OCI-M2 (cell line): ENCODE results near the gene SNX9.

ENCODE experiments used
- DNase-seq: peaks from one replicate; lab custom pipeline; 2025; ENCODE audit not compliant: unreplicated experiment; lab: John Stamatoyannopoulos, UW

The SNX9 gene

DNA sequence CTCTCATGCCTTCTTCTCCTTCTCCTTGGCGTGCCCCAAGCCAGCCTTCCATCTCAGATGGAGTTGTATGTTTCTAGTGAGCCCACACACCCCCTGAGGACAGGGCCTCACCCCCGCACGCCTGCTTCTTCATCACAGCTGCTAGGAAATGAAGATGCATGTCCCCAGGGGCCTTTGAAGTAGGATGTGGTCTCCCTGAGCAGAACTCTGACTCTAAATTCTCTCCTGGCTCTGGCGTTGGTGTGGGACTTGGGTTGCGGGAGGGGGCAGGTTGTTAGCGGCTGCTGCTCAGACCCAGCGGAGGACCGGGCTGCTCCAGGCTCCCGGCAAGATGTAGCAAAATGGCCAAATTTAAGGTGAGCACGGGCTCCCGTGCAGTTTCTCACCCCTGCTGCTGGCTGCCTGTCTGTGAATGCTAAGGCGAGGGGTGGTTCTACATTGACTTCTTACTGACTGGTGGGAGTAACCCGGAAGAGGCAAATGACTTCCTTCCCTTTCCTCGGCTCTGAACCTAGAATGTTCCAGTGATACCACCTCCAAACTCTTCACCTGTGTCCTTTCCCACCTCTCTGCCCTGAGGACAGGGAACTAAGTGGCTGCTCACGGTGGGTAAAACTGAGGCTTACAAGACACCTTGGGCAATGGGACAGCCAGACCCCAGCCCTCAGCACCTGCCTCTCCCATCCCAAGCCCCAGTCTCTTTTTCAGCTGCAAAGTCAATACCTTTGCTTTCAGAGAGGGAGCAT, 167.4 kb downstream of the SNX9 start:
- DNase-seq, result no peak

DNA sequence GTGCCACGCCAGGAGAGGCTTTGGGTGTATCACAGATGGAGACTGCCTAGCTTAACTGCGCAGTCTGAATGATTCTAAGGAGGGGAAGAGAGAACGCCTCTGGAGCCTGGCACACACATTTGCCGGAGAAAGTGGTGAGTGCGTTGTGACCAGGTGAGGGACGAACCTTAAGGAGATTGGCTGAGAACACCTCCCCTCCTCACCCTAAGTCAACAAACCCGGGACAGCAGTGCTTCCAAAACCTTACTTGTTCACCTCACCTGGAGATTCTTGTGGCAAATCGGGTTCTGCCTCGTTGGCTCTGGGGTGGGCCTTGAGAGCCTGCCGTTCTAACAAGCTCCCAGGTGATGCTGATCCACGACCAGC, 168.0 kb downstream of the SNX9 start:
- DNase-seq, result no peak

DNA sequence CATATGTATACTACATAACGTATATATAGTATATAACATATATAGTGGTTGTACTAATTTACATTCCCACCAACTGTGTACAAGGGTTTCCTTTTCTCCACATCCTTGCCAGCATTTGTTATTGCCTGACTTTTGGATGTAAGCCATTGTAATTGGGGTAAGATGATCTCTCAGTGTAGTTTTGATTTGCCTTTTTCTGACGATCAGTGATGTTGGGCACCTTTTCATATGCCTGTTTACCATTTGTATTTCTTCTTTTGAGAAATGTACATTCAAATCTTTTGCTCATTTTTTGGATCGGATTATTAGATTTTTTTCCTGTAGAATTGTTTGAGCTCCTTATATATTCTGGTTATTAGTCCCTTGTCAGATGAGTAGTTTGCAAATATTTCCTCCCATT, 170.0 kb downstream of the SNX9 start:
- no peak for DNase-seq

DNA sequence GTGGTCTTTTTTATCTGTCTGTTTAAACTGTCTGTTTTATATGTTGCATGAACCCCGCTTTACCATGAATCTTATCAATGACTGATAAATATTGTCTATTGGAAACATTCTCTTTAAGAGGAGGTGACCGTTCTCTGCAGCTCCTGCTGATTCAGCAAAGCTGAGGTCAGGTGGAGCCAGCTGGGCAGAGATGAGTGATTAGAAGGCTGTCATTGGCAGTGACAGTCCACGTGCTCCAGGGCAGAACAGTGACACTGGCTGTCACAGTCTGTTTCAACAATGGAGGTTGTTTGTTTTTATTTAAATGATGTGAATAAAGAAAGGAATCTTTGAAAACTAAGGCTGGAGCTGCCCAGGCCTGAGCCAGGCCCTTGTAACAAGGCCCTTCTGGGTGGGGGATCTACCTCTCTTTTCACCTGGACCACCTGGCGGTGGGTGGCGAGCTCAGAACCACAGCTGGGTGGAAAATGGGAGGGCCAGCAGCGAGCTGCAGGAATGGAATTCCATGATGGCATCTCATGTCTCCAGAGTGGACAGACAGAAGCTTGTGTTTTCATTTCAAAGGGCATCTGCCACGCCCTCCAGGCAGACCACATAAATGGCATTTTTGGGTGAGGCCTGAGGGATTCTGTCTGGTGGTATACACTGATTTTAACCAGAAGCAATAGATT, 171.2 kb downstream of the SNX9 start:
- DNase-seq, result no peak
